ENCODE data around the gene CRY2. TPM values are rescaled to one million over a fixed set of nuclear protein-coding genes. Genes with fewer than 3 reads are reported as not detected.
"Not testable (repeated sequence)": the region's sequence is repeated elsewhere in the genome, so short reads cannot be mapped to it uniquely, and the experiment has no call there.

The CRY2 gene
- total and polyA plus RNA-seq, 4 donors = 16.7 to 72.9 (median 33.0) TPM

DNA sequence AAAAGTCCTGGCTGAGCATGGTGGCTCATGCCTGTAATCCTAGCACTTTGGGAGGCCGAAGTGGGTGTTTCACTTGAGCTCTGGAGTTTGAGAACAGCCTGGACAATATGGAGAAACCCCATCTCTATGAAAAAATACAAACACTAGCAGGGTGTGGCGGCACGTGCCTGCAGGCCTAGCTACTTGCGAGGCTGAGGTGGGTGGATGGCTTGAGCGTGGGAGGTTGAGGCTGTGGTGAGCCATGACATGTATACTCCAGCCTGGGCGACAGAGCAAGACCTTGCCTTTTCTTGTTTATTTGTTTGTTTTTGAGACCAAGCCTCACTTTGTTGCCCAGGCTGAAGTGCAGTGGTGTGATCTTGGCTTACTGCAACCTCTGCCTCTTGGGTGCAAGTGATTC is 8.1 kb upstream of the CRY2 start:
- TF ChIP-seq NR2F2 (IDR thresholded peaks at IDR 0.05) (no peak), FOXA1 (IDR thresholded peaks at IDR 0.05) (no peak), JUND (IDR thresholded peaks at IDR 0.05) (no peak), CTCF (IDR thresholded peaks at IDR 0.05; ENCODE audit: low read depth, low read length, missing input control) (no peak), SP1 (IDR thresholded peaks at IDR 0.05) (no peak), REST (IDR thresholded peaks at IDR 0.05) (no peak), YY1 (IDR thresholded peaks at IDR 0.05) (no peak), HNF4A (conservative IDR thresholded peaks at IDR 0.05) (no peak), GABPA (IDR thresholded peaks at IDR 0.05 in 1 of 2, conservative IDR thresholded peaks at IDR 0.05 in 1 of 2) (no peak), RXRA (IDR thresholded peaks at IDR 0.05) (no peak), EGR1 (IDR thresholded peaks at IDR 0.05; ENCODE audit: low read depth in 2 of 2) (no peak)
- TF ChIP-seq, protein P1, sequence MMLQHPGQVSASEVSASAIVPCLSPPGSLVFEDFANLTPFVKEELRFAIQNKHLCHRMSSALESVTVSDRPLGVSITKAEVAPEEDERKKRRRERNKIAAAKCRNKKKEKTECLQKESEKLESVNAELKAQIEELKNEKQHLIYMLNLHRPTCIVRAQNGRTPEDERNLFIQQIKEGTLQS (IDR thresholded peaks at IDR 0.05) = no peak
- DNase-seq (ENCODE audit: low spot score) = no peak
- no peak overlapping the region for H3K4me3 ChIP-seq (ENCODE audit: low read depth in 1 of 3, low read length in 3 of 3)
- H3K27me3 ChIP-seq (ENCODE audit: control insufficient read depth in 4 of 4, insufficient read depth in 4 of 4, low read length in 3 of 4) = no peaks in the 10 kb centered on the region
- no peak overlapping the region for H3K27ac ChIP-seq (ENCODE audit: low read depth in 1 of 2, low read length in 2 of 2)
- H3K9me3 ChIP-seq (ENCODE audit: control insufficient read depth in 4 of 4, low read length in 3 of 4) = no peaks in the 10 kb centered on the region
- H3K4me1 ChIP-seq (ENCODE audit: control insufficient read depth in 4 of 4, insufficient read depth in 4 of 4, low read length in 3 of 4) = peaks cover under 1 to 16% (median 9%) of the 10 kb centered on the region in 4 donors
- H3K36me3 ChIP-seq (ENCODE audit: control insufficient read depth in 4 of 4, insufficient read depth in 3 of 4, low read depth in 1 of 4, low read length in 3 of 4) = no peaks in the 10 kb centered on the region
- no peak overlapping the region for H3K9ac ChIP-seq (ENCODE audit: low read depth in 1 of 2, low read length in 2 of 2)
- WGBS = 93% methylated on average over 6 of the region's 6 CpGs

DNA sequence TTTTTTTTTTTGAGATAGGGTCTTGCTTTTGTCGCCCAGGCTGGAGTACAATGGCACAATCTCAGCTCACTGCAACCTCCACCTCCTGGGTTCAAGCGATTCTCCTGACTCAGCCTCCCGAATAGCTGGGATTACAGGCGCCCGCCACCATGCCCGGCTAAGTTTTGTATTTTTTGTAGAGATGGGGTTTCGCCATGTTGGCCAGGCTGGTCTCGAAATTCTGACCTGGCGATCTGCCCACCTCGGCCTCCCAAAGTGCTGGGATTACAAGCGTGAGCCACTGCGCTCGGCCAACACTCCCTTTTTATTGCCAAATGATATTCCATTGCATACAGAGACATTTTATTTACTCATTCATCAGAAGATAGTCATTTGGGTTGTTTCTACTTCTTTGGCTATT is 7.0 kb upstream of the CRY2 start:
- H3K4me1 ChIP-seq (ENCODE audit: control insufficient read depth in 4 of 4, insufficient read depth in 4 of 4, low read length in 3 of 4) = peaks cover 5 to 18% (median 13%) of the 10 kb centered on the region in 4 donors
- not testable (repeated sequence) for DNase-seq (ENCODE audit: low spot score)
- WGBS = 84% methylated on average over 13 of the region's 13 CpGs

More for the DNA sequence above, 7.0 kb upstream of the CRY2 start:
- H3K9ac ChIP-seq (ENCODE audit: low read depth in 1 of 2, low read length in 2 of 2); H3K27me3 ChIP-seq (ENCODE audit: control insufficient read depth in 4 of 4, insufficient read depth in 4 of 4, low read length in 3 of 4); H3K9me3 ChIP-seq (ENCODE audit: control insufficient read depth in 4 of 4, low read length in 3 of 4); H3K27ac ChIP-seq (ENCODE audit: low read depth in 1 of 2, low read length in 2 of 2); H3K4me3 ChIP-seq (ENCODE audit: low read depth in 1 of 3, low read length in 3 of 3); H3K36me3 ChIP-seq (ENCODE audit: control insufficient read depth in 4 of 4, insufficient read depth in 3 of 4, low read depth in 1 of 4, low read length in 3 of 4): not testable (repeated sequence)

Data from liver (tissue), 9 donors.